Pancreas (tissue), 10 donors: Measurements from ENCODE around the gene SLC9C2. TPM values are rescaled to one million over a fixed set of nuclear protein-coding genes. Genes with fewer than 3 reads are reported as not detected.
"Not testable (repeated sequence)": the region's sequence is repeated elsewhere in the genome, so short reads cannot be mapped to it uniquely, and the experiment has no call there.

Source experiments
- ATAC-seq, 4 donors: fragments of 200-7000 bp; cut with Tn5 transposase; one replicate each; pipeline versions ENCODE4 v1.8.0 to v1.9.1; 2020; ENCODE audit warnings: mild to moderate bottlenecking in 4 of 4, moderate library complexity in 4 of 4
- DNase-seq, 6 donors: peaks; one replicate each; pipeline ENCODE4 v3.0.0-alpha.2; 2020
- FAIRE-seq: peaks from 2 replicates; lab custom pipeline; 2012; peaks lifted over from hg19 to GRCh38; lab: Jason Lieb, UNC
- H3K27ac ChIP-seq, 4 donors: fragments of 200-600 bp; sonication (generic); 1 replicate in 3 of 4; 2 replicates in 1 of 4; pipeline versions ENCODE4 v1.5.0 to v1.8.0; 2020
- H3K27me3 ChIP-seq, 4 donors: fragments of 200-600 bp; one replicate each; pipeline ENCODE4 v1.8.0; 2021
- H3K36me3 ChIP-seq, 3 donors: fragments of 200-600 bp; sonication (generic) in 1 of 3; one replicate each; pipeline versions ENCODE4 v1.5.0 to v1.8.0; 2020 to 2021
- H3K4me1 ChIP-seq, 3 donors: fragments of 200-600 bp; one replicate each; pipeline ENCODE4 v1.8.0; 2021
- H3K4me3 ChIP-seq, 4 donors: fragments of 200-600 bp; sonication (generic) in 2 of 4; one replicate each; pipeline versions ENCODE4 v1.5.0 to v1.8.0; 2020 to 2021
- H3K9me3 ChIP-seq, 4 donors: fragments of 200-600 bp; one replicate each; pipeline ENCODE4 v1.8.0; 2021
- WGBS, 2 donors: extraction: QIAGEN DNeasy Blood & Tissue Kit; methylation state at CpG; one replicate each; pipeline ENCODE4 v1.1.7; 2013; 5-methylcytosine and 5-hydroxymethylcytosine counted together
- intact Hi-C, 3 donors: fragments of 100-400 bp; cut with DNase I; formaldehyde crosslinking; loops; one replicate each; pipeline versions ENCODE4 v1.11.1 to v1.14.2; 2022
- polyA plus RNA-seq, 2 donors: library from polyadenylated mRNA; stranded (reverse); fragments of 200-250 nt; gene quantifications; one replicate each; pipeline ENCODE4 v1.2.3, GENCODE V29; 2013
- total RNA-seq, 6 donors: library from RNA; stranded (reverse); fragmentation: NEBNext Ultra II Directional in 4 of 6; extraction: Animal tissue kit (Norgen Biotek cat#: 25700) in 4 of 6; gene quantifications; one replicate each; pipeline versions ENCODE4 v1.2.1 to v1.2.4, GENCODE V29; 2021 to 2023
- TF ChIP-seq, protein P1 (sequence below), 4 donors: fragments of 200-600 bp; sonication (generic) in 3 of 4; IDR thresholded peaks; one replicate each; pipeline versions ENCODE4 v1.5.0 to v1.8.0; 2021; ENCODE audit warnings: antibody characterized with exemption in 4 of 4
- donor health status: healthy with polysubstance abuse.
- donor health status: DM: no; HTN: no; CAD: no; lungs with moderate emphysema.
- donor health status: DM: no; HTN: no; CAD: no.
- donor health status: control.
- donor health status: control.
- donor health status: Bipolar disorder and iron deficiency.
- donor health status: DM: yes; HTN: yes; CAD: no.
- donor health status: DM: no; HTN: no; CAD: no.
- donor health status: DM: no; HTN: no; CAD: no.
- donor health status: DM: yes; HTN: yes; CAD: no.

Gene SLC9C2
- total and polyA plus RNA-seq, 8 donors, result 0.06 to 0.28 (median 0.17) TPM; not detected in 3

DNA sequence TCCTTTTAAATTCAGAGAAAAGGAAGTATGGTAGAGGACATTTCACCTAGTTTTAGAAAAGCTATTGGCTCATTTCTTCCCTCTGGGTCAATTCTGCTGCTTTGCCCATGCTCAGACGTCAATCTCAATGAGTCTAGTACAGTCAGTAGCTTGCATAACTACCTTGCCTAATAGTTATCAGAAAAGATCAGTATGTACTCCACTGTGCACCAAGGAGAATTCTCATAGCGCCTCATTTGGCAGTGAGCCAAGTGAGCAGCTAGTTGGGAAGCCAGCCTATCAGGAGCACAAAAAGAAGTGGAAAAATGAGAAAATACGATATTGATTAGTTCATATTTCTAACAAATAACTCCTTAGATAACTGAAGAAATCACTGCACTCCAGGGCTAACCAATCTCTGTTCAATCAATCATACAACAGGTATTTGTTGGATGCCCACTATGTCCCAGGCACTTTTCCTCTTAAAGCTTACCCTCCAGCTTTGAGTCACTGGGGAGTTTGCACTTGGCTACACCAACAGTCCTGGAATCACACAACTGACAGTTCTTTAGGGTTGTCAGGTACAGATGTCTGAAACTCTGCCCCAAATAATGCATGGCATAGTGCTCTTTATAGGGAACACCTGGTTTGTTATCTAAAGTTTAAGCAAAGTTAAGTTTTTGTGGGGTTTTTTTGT is 75.6 kb downstream of the SLC9C2 start:
- Histone ChIP-seq H3K9me3 (no peaks in the 10 kb centered on the region), H3K27ac (no peak overlapping the region), H3K4me1 (no peaks in the 10 kb centered on the region), H3K4me3 (no peak overlapping the region), H3K27me3 (no peaks in the 10 kb centered on the region), H3K36me3 (no peaks in the 10 kb centered on the region)
- peak in 2 of 4 donors; percentile 43 to 50 for ATAC-seq
- DNase-seq, result no peak
- FAIRE-seq, result no peak
- intact Hi-C loops, result no loop called here
- TF ChIP-seq, protein P1, sequence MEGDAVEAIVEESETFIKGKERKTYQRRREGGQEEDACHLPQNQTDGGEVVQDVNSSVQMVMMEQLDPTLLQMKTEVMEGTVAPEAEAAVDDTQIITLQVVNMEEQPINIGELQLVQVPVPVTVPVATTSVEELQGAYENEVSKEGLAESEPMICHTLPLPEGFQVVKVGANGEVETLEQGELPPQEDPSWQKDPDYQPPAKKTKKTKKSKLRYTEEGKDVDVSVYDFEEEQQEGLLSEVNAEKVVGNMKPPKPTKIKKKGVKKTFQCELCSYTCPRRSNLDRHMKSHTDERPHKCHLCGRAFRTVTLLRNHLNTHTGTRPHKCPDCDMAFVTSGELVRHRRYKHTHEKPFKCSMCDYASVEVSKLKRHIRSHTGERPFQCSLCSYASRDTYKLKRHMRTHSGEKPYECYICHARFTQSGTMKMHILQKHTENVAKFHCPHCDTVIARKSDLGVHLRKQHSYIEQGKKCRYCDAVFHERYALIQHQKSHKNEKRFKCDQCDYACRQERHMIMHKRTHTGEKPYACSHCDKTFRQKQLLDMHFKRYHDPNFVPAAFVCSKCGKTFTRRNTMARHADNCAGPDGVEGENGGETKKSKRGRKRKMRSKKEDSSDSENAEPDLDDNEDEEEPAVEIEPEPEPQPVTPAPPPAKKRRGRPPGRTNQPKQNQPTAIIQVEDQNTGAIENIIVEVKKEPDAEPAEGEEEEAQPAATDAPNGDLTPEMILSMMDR (IDR thresholded peaks at IDR 0.05), result no peak
- 14 to 15% methylated on average over 3 of the region's 3 CpGs for WGBS, 2 donors

DNA sequence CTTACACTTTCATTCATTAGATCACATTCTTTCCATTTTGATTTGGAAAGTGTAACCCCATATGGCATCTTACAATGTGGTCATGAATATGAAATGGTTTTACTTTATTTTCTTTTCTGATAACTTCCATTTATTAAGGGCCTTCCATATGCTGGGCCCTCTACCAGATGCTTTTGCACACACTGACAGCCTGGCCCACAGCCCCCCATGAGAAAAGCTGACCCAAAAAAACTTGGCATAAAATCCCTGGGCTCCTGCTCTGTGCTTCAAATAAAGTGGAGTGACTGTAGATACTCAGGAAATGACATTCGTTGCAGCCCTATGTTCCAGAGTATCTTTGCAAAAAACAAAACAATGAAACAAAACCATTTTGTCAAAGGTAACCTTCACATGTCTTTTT is 76.9 kb downstream of the SLC9C2 start:
- Histone ChIP-seq H3K27me3 (no peaks in the 10 kb centered on the region), H3K27ac (no peak overlapping the region), H3K4me3 (no peak overlapping the region), H3K4me1 (no peaks in the 10 kb centered on the region), H3K36me3 (no peaks in the 10 kb centered on the region), H3K9me3 (no peaks in the 10 kb centered on the region)
- TF ChIP-seq, protein P1 (IDR thresholded peaks at IDR 0.05), result no peak
- ATAC-seq (no peak), DNase-seq (no peak), FAIRE-seq (no peak)
- intact Hi-C loops, result no loop called here
- WGBS, 2 donors, result 59 to 71% methylated on average over 1 of the region's 1 CpG

DNA sequence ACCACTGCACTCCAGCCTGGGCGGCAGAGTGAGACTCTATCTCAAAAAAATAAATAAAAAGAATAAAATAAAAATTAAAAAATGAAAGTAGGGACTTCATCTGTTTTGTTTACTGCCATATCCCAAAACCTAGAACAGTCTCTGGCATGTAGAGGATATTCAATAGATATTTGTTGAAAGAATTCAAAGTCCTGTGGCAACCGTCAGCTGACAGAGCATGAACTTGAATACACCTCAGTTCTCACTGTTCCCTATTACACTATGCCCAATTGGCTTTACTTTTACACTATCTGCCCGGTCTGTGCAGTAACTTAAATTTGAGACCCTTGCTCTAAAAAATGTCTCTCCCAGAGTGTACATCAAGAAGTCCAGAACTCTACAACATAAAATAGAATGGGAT is 79.5 kb downstream of the SLC9C2 start:
- WGBS, 2 donors, result 85 to 97% methylated on average over 3 of the region's 3 CpGs
- FAIRE-seq (no peak), ATAC-seq (no peak), DNase-seq (no peak)
- Histone ChIP-seq H3K27ac (no peak overlapping the region), H3K36me3 (no peaks in the 10 kb centered on the region), H3K27me3 (no peaks in the 10 kb centered on the region), H3K4me3 (no peak overlapping the region), H3K4me1 (no peaks in the 10 kb centered on the region), H3K9me3 (no peaks in the 10 kb centered on the region)
- intact Hi-C loops, result no loop called here
- TF ChIP-seq, protein P1 (IDR thresholded peaks at IDR 0.05), result no peak

DNA sequence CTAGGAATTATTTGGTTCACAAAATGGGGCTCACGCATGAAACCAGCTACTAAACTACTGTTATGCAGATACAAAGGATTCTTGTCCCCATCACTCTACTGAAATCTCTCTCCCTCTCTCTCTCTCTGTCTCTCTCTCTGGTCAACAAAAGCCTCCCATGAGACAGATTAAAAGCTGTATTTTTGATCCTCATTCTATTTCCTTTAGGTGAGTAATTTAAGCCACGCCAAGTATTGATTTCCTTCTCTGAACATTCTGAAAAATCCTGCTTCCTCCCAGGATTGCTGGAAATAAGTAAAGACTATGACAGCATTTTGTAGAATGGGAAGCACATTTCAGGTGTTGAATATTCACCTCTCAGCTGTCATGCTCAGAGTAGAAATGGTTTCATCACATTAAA is 82.1 kb downstream of the SLC9C2 start:
- TF ChIP-seq, protein P1 (IDR thresholded peaks at IDR 0.05), result no peak
- intact Hi-C loops, result no loop called here
- Histone ChIP-seq H3K4me1 (no peaks in the 10 kb centered on the region), H3K27ac (no peak overlapping the region), H3K4me3 (no peak overlapping the region), H3K27me3 (no peaks in the 10 kb centered on the region), H3K36me3 (no peaks in the 10 kb centered on the region), H3K9me3 (no peaks in the 10 kb centered on the region)
- FAIRE-seq (no peak), DNase-seq (no peak), ATAC-seq (no peak)
- 56 to 57% methylated on average over 2 of the region's 2 CpGs for WGBS, 2 donors

DNA sequence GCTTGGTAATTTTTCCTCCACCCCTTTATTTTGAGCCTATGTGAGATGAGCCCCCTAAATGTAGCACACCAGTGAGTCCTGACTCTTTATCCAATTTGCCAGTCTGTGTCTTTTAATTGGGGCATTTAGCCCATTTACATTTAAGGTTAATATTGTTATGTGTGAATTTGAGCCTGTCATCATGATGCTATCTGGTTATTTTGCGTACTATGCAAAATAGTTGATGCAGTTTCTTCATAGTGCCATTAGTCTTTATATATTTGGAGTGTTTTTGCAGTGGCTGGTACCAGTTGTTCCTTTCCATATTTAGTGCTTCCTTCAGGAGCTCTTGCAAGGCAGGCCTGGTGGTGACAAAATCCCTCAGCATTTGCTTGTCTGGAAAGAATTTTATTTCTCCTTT is 88.4 kb downstream of the SLC9C2 start:
- not testable (repeated sequence) for FAIRE-seq, DNase-seq
- WGBS, 2 donors, result 91 to 97% methylated on average over 1 of the region's 1 CpG

More for the DNA sequence above, 88.4 kb downstream of the SLC9C2 start:
- H3K27ac ChIP-seq, H3K36me3 ChIP-seq, ATAC-seq, H3K9me3 ChIP-seq, intact Hi-C loops, H3K4me3 ChIP-seq, H3K4me1 ChIP-seq, H3K27me3 ChIP-seq: not testable (repeated sequence)
